GM19193 (cell line): ENCODE data around the gene SLC36A1.

Experiments
- POLR2A ChIP-seq: IDR thresholded peaks from 4 replicates; pipeline ENCODE4 v1.6.1; 2011; ENCODE audit not compliant: insufficient read depth, insufficient read length; ENCODE audit errors: extremely low read depth

Gene SLC36A1

DNA sequence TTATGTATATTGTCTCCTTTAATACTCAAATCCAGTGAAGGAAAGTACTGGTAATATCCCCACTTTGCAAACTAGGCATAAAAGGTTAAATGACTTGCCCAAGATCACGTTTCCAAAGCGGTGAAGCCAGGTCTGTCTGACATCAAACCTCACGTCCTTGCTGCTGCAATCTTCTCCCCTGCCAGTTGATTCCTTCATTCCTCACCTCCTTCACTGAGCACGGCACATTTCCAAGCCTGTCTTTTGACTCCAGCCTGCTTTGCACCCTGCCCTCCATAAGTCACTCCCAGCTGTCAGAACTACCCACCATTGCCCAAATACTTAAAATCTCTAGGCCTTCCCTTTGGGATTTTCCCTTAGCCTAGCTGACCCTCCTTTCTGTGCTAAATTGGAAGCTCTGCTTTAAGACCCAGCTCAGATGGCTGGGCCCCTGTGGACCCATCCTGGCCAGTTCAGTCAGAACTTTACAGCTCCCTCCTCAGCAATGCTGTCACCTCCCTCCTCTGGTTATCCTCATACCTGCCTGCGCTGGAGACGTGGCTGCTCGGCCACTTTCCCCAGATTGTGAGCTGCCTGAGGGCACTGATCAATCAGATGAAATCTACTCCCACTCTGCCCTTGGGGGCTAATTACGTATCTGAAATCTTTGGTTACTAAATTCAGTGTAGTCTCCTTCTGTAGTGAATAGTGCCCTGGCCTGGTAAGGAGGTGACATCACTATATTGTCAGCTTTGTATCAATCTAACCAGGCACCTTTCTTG, 51.2 kb downstream of the SLC36A1 start:
- no peak for TF ChIP-seq POLR2A

DNA sequence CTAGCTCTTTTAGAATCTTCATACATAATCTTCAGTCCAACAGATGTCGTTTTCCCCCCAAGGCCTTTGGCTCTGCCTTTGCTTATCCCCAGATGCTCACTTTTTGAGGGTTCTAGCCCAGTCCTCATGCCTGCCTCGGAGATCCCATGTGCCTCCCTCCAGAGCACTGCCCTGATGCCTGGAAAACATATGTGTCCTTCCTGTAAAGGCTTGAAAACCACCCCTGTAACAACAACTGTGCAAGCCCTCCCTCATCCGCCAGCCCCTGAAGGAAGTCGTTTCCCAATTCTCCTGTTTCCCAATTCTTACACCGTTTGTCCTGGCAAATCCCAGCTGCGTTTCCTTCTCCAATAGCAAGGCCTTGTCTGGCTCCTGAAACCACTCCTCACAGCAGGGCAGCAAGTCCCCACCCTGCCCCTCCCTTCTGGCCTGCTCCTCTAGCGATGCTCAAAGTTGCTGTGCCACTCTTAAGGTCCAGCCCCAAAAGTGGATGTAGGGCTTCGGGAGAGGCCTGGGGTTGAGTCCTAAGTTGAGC, 52.2 kb downstream of the SLC36A1 start:
- no peak for TF ChIP-seq POLR2A

DNA sequence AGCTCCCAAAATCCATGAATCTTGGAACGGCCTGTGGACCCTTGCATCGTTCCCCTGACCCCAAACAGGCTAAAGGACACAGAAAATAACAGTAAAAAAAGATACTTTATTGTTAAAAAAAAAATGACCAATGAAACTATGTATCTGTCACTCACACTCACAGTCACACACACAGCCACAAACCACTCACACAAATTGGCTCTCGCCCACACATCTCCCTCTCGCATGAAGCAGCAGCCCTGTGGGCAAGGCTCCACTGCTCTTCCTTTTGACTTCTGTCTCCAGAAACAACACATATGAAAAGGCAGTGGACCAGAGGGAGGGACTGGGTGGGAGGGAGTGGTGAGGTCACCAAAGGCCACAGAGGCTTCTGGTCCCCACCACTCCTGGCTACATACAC, 56.6 kb downstream of the SLC36A1 start:
- TF ChIP-seq POLR2A: no peak

DNA sequence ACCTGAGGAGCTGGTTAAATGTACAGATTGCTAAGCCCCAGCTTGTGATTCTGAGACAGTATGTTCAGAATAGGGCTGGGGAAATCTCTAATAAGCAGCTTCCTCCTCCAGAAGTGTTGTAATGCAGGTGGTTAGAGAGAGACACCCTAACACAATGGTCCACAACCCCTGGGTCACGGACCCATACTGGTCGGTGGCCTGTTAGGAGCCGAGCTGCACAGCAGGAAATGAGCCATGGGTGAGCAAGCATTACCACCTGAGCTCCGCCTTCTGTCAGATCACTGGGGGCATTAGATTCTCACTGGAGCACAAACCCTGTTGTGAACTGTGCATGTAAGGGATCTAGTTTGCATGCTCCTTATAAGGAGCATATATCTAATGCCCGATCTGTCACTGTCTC, 61.8 kb downstream of the SLC36A1 start:
- TF ChIP-seq POLR2A: no peak

DNA sequence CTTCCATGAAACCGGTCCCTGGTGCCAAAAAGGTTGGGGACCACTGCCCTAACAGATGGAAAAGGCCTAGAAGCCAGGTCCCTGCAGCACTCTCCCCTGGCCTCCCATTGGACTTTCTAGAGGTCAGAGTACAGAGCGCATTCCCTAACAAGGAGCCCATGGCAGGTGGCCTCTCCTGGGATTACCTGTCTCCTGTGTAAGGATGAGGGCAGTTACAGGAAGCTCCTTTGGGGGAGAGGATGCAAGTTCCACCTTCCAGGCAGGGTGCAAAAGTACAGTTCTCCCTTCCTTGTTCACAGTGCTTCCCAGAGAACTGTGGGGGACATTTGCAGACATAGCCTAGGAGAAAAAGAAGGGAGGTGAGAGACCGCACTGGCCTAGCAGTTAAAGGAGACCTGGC, 62.4 kb downstream of the SLC36A1 start:
- TF ChIP-seq POLR2A: no peak

DNA sequence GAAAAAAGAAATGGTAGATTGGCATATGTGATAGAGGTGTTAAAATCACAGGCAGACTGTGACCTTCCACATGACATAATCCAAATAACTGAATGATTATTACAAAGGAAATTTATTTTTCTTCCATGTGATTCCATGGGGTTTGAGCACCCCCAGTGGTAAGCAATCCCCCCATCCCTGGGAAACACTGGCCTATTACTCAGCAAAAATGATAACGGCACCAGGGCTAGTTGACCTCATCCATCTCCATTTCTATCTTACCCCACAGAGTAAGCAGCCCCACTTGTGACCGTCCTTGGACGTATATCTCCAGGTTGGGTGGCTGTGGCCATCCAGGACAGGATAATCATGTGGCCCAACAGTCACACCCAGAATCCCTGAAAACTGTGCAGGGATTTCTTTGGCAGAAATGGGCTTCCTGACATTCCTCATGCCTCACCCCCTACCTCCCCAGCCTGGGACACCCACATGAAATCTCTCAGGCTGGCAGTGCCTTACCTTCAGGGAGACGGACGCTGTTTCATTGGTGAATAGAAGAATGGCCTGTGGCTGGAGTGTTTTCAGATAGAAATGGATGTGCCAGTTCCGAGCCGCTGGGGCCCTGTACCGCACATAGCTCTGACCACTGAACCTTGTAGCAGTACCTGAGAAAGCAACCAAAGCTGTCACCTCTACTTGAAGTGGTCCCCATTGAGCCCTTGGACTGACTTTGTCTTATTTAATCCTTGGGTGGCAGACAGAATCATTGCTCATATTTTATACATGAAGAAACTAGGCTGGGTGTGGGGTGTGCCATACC, 69.9 kb downstream of the SLC36A1 start:
- no peak for TF ChIP-seq POLR2A

DNA sequence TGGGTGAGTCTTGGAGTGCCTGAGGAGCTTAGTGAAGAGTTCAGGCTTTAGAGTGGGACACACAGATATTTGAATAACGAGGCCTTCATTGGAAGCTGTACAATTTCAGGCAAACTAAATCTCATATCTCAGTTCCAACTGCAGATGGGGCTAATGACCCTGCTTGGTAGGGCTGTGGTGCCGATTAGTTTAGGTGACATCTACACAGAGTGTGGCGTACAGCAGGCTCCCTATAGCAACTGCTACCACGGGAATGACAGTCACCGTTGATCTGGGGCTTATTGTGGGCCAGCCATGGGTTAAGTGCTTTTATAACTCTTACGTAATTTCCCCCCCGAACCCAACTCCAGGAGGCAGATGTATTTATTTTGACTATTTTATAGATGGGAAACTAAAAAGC, 72.9 kb downstream of the SLC36A1 start:
- TF ChIP-seq POLR2A: no peak

DNA sequence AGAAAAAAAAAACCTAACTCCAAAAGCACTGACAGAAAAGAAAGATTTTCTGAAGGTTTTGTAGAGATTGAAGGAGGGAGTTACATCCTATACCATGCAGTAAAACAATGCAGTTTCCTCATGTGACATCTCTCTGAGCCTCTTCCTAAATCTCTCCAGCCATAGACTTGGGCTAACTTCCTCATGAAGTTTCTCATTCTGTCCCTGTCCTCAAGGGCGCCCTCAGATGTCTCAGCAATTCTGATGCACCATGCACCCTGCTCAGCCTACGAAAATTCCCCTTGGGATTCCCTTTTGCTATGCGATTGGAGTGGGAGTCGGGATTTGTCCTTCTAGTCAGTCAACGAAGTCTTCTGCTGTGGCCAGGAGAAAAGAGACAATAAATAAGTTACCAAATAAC, 74.8 kb downstream of the SLC36A1 start:
- no peak for TF ChIP-seq POLR2A

DNA sequence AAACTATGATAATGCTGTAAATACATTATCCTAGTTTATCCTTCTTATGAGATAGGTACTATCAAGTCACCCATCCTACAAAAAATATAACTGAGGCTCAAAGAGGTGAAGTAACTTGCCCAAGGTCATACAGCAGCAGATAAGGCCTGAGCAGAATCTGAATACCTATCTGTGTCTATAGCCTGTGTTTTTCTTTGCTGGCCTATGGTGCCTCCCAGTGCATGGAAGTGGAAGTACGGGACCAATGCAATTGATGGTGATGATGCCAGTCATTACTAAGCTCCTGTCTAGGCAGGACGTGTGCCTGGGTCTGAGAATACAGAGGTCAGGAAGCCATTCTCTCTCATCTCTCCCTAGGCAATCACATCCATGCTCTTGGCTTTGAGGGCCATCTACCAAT, 75.9 kb downstream of the SLC36A1 start:
- TF ChIP-seq POLR2A: no peak

DNA sequence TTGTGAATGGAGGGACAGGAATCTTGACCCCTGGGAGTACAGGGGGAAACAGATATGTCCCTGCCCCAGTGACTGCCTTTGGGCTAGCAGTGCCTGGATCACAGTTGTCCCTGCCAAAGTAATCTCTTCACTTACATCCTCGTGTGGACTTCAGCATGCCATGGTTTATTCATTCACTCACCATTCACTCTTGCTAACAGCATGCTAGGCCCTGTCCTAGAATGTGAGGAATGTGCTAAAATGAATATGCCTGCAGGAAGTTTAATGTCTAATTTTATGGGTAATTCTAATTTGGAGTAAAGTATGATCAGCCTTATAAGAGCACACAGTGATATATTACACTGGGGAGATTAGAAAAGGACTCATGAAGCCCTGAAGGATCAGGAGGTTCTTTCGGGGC, 80.8 kb downstream of the SLC36A1 start:
- no peak for TF ChIP-seq POLR2A

DNA sequence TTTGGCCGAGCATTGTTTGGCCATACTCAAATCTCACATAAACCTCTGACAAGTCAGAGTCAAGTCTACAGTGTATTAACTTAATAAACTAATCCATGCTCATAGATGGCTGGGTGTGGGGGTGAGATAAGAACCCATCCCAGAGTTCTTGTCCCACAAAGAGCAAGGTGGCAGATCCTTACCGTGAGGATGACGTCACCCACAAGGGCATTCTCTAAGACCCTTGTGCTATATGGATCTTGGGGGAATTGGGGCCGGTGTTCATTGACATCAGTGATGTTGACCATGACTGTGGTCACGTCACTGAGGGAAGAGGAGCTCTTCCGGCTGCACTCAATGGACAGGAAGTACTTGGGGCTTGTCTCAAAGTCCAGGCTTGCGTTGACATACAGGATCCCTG, 81.6 kb downstream of the SLC36A1 start:
- TF ChIP-seq POLR2A: no peak

DNA sequence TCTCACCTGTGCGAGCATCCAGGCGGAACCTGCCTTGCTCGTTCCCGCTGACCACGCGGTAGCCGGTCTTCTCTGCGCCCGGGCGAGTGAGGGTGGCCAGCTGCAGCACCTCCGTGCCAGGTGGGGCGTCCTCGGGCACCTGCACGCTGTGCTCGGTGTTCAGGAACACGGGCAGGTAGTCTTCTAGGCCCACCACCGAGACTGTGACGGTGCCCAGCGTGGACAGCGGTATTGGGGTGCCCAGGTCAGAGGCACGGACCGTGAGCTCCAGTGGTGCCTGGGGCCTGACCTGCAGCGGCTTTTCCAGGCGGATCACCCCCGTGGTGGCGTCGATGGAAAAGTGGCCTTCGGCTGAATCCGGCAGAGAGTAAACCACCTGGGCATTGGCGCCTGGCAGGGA, 84.2 kb downstream of the SLC36A1 start:
- no peak for TF ChIP-seq POLR2A

DNA sequence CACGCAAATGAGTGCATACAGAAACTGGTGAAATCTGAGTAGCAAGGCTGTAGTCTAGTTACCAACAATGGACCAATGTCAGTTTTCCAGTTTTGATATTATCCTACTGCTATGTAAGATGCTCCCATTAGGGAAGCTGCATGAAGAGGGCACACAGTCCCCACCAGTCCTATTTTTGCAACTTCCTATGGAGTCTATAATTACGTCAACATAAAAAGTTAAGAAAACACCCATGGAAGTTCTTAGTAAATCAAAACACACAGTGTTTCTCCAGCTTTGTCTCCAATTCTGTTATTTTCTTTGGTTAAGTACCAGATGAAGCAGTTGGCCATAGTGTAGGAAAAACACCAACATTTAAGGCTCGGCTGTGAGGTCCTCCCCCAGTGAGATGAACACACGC, 85.0 kb downstream of the SLC36A1 start:
- no peak for TF ChIP-seq POLR2A

DNA sequence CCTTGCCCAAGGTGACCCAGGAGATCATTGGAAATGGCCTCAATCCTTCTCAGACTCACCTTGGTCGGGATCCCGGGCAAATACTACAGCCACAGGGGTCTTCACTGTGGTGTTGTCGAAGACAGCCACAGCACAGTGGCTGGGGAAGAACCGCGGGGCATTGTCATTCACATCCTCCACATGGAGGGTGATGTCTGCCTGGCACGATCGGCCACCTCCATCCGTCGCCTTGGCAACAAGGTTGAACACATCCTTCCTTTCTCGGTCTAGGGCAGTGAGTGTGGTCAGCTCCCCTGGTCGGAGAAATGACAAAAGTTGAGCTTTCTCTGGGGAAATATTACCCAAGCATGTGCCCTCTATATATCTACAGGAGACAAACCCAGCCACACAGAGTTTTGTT, 86.9 kb downstream of the SLC36A1 start:
- TF ChIP-seq POLR2A: no peak

DNA sequence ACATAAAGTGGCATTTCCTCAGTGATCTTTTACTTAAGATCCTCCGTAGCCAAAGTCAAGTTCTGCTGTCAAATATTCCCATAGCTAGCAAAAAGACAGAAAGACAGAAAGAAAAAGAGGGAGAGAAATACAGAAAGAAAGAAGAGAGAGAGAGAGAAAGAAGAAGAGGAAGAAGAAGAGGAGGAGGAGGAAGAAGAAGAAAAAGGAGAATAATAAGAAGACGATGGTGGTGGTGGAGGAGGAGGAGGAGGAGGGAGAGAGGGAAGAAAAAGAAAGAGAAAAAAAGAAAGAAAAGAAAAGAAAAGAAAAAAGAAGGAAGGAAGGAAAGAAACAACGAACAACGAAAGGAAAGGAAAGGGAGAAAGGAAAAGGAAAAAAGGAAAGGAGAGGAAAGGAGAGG, 89.6 kb downstream of the SLC36A1 start:
- TF ChIP-seq POLR2A: no peak

DNA sequence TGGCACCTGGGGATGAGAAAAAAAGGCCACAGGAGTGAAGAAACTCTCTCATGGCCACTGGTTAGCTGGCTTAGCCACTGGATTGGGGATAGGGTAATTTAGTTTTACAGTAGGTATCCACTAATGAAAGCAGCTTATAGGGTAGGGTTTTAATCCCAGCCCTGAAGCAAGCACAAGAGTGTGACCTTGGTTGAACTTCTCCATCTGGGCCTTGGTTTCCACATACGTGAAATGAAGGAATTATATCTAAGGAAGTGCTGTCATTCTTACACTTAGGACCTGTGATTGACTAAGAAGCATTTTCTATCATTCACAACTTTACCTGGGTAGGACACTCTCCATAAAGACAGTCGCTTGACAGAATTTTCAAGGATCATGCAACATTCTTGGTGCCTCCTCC, 94.2 kb downstream of the SLC36A1 start:
- TF ChIP-seq POLR2A: no peak
